ENCODE data around the gene B3GNT8. TPM values are rescaled to one million over a fixed set of nuclear protein-coding genes. Genes with fewer than 3 reads are reported as not detected.

Gene B3GNT8
- total and polyA plus RNA-seq, 4 donors, result 0.14 to 2.3 (median 0.66) TPM

- no peak for TF ChIP-seq HNF4G (IDR thresholded peaks at IDR 0.05)
- TF ChIP-seq SP1 (IDR thresholded peaks at IDR 0.05), result no peak
- TF ChIP-seq HNF4A (conservative IDR thresholded peaks at IDR 0.05), result no peak
- TF ChIP-seq NR2F2 (IDR thresholded peaks at IDR 0.05), result no peak
- TF ChIP-seq JUND (IDR thresholded peaks at IDR 0.05), result no peak
- TF ChIP-seq FOXA2 (IDR thresholded peaks at IDR 0.05), result no peak
- TF ChIP-seq CTCF (IDR thresholded peaks at IDR 0.05; ENCODE audit: low read depth, low read length, missing input control), result no peak
- TF ChIP-seq RAD21 (IDR thresholded peaks at IDR 0.05), result no peak
- no peak for TF ChIP-seq REST (IDR thresholded peaks at IDR 0.05)
- no peak for TF ChIP-seq TAF1 (conservative IDR thresholded peaks at IDR 0.05)
- no peak for TF ChIP-seq ATF3 (IDR thresholded peaks at IDR 0.05)
- no peak for TF ChIP-seq YY1 (IDR thresholded peaks at IDR 0.05)
- TF ChIP-seq GABPA (IDR thresholded peaks at IDR 0.05 in 1 of 2, conservative IDR thresholded peaks at IDR 0.05 in 1 of 2), result no peak
- H3K9me3 ChIP-seq (ENCODE audit: control insufficient read depth in 4 of 4, low read length in 3 of 4), result no peaks in the 10 kb centered on the region
Measured at GRCh38 chr19:41395355-41395754, 31.8 kb downstream of the B3GNT8 start.

GRCh38 chr19:41392775-41393174 lies 34.4 kb downstream of the B3GNT8 start:
- no peak overlapping the region for H3K9ac ChIP-seq (ENCODE audit: low read depth in 1 of 2, low read length in 2 of 2)
- DNase-seq (ENCODE audit: low spot score), result no peak
- 90% methylated on average over 12 of the region's 12 CpGs for WGBS
- no peaks in the 10 kb centered on the region for H3K9me3 ChIP-seq (ENCODE audit: control insufficient read depth in 4 of 4, low read length in 3 of 4)
- H3K27me3 ChIP-seq (ENCODE audit: control insufficient read depth in 4 of 4, insufficient read depth in 4 of 4, low read length in 3 of 4), result no peaks in the 10 kb centered on the region
- peaks cover 8 to 35% (median 22%) of the 10 kb centered on the region in 4 donors for H3K36me3 ChIP-seq (ENCODE audit: control insufficient read depth in 4 of 4, insufficient read depth in 3 of 4, low read depth in 1 of 4, low read length in 3 of 4)
- peaks cover 0 to 16% (median 5%) of the 10 kb centered on the region in 4 donors for H3K4me1 ChIP-seq (ENCODE audit: control insufficient read depth in 4 of 4, insufficient read depth in 4 of 4, low read length in 3 of 4)
- H3K27ac ChIP-seq (ENCODE audit: low read depth in 1 of 2, low read length in 2 of 2), result no peak overlapping the region
- TF ChIP-seq YY1 (IDR thresholded peaks at IDR 0.05) (no peak), RAD21 (IDR thresholded peaks at IDR 0.05) (no peak), NR2F2 (IDR thresholded peaks at IDR 0.05) (no peak), FOXA2 (IDR thresholded peaks at IDR 0.05) (no peak), RXRA (IDR thresholded peaks at IDR 0.05) (no peak), ZBTB33 (IDR thresholded peaks at IDR 0.05) (no peak), REST (IDR thresholded peaks at IDR 0.05) (no peak)
- H3K4me3 ChIP-seq (ENCODE audit: low read depth in 1 of 3, low read length in 3 of 3), result no peak overlapping the region

More at GRCh38 chr19:41395355-41395754, 31.8 kb downstream of the B3GNT8 start:
- DNase-seq (ENCODE audit: low spot score), result no peak
- Histone ChIP-seq H3K27me3 (ENCODE audit: control insufficient read depth in 4 of 4, insufficient read depth in 4 of 4, low read length in 3 of 4) (no peaks in the 10 kb centered on the region), H3K9ac (ENCODE audit: low read depth in 1 of 2, low read length in 2 of 2) (no peak overlapping the region), H3K4me1 (ENCODE audit: control insufficient read depth in 4 of 4, insufficient read depth in 4 of 4, low read length in 3 of 4) (peaks cover 2 to 26% (median 16%) of the 10 kb centered on the region in 4 donors), H3K27ac (ENCODE audit: low read depth in 1 of 2, low read length in 2 of 2) (no peak overlapping the region), H3K4me3 (ENCODE audit: low read depth in 1 of 3, low read length in 3 of 3) (no peak overlapping the region), H3K36me3 (ENCODE audit: control insufficient read depth in 4 of 4, insufficient read depth in 3 of 4, low read depth in 1 of 4, low read length in 3 of 4) (peaks cover 1 to 16% (median 12%) of the 10 kb centered on the region in 4 donors)
- 89% methylated on average over 6 of the region's 6 CpGs for WGBS

Measured in liver (tissue), 9 donors.